ENCODE data around the gene NAV2. TPM values are rescaled to one million over a fixed set of nuclear protein-coding genes. Genes with fewer than 3 reads are reported as not detected.

NAV2 gene
- polyA plus RNA-seq, 1 donor (not counting 4 experiments of a cell fraction or from before 2014, with no cell fraction given), result 4.0 TPM

- TF ChIP-seq EZH2 (IDR thresholded peaks at IDR 0.05; ENCODE audit: low read length) (no peak), CTCF (optimal IDR thresholded peaks at IDR 0.05 in 1 of 3, IDR thresholded peaks at IDR 0.05 in 1 of 3, conservative IDR thresholded peaks at IDR 0.05 in 1 of 3; ENCODE audit: extremely low read depth in 1 of 3, insufficient read depth in 2 of 3, low read length in 3 of 3) (no peak)
- no peak overlapping the region for H2AFZ ChIP-seq (ENCODE audit: control insufficient read depth, low read length)
- H3K9me1 ChIP-seq (ENCODE audit: control insufficient read depth, extremely low read depth, insufficient read depth, low read length), result no peaks in the 10 kb centered on the region
- H3K36me3 ChIP-seq (ENCODE audit: control insufficient read depth in 2 of 2, extremely low read depth in 1 of 2, insufficient read depth in 2 of 2, low read length in 2 of 2), result no peaks in the 10 kb centered on the region
- no peak overlapping the region for H3K9ac ChIP-seq (ENCODE audit: control insufficient read depth, extremely low read depth, insufficient read depth, low read length)
- H3K4me3 ChIP-seq (ENCODE audit: control insufficient read depth in 2 of 3, extremely low read depth in 1 of 3, insufficient read depth in 2 of 3, low read depth in 1 of 3, low read length in 3 of 3), result no peak overlapping the region
- H3K4me2 ChIP-seq (ENCODE audit: control insufficient read depth, extremely low read depth, insufficient read depth, low read depth, low read length), result no peak overlapping the region
- no peaks in the 10 kb centered on the region for H3K79me2 ChIP-seq (ENCODE audit: control insufficient read depth, insufficient read depth, low read length)
- no peaks in the 10 kb centered on the region for H3K4me1 ChIP-seq (ENCODE audit: control insufficient read depth, extremely low read depth, insufficient read depth, low read length)
- no peak for DNase-seq (ENCODE audit: low read depth, low spot score)
- FAIRE-seq, result no peak
- no peaks in the 10 kb centered on the region for H4K20me1 ChIP-seq (ENCODE audit: control insufficient read depth, extremely low read depth, insufficient read depth, low read length)
- no peak overlapping the region for H3K27ac ChIP-seq (ENCODE audit: control insufficient read depth, insufficient read depth, low read length)
- peaks cover 53% of the 10 kb centered on the region for H3K27me3 ChIP-seq (ENCODE audit: control insufficient read depth, extremely low read depth, insufficient read depth, low read length)
- no peaks in the 10 kb centered on the region for H3K9me3 ChIP-seq (ENCODE audit: control insufficient read depth, low read depth, low read length)
- dilution Hi-C loops (cut with MboI; ENCODE audit: extremely low pct_ligation_motif_present, low sequenced_read_pairs), result no loop called here
Measured at GRCh38 chr11:20154381-20154780, 441.7 kb downstream of the NAV2 start.

- Histone ChIP-seq H3K27me3 (ENCODE audit: control insufficient read depth, extremely low read depth, insufficient read depth, low read length) (peaks cover 63% of the 10 kb centered on the region), H3K4me3 (ENCODE audit: control insufficient read depth in 2 of 3, extremely low read depth in 1 of 3, insufficient read depth in 2 of 3, low read depth in 1 of 3, low read length in 3 of 3) (no peak overlapping the region), H3K4me1 (ENCODE audit: control insufficient read depth, extremely low read depth, insufficient read depth, low read length) (no peaks in the 10 kb centered on the region), H4K20me1 (ENCODE audit: control insufficient read depth, extremely low read depth, insufficient read depth, low read length) (no peaks in the 10 kb centered on the region), H3K9ac (ENCODE audit: control insufficient read depth, extremely low read depth, insufficient read depth, low read length) (no peak overlapping the region), H3K79me2 (ENCODE audit: control insufficient read depth, insufficient read depth, low read length) (no peaks in the 10 kb centered on the region), H2AFZ (ENCODE audit: control insufficient read depth, low read length) (no peak overlapping the region), H3K36me3 (ENCODE audit: control insufficient read depth in 2 of 2, extremely low read depth in 1 of 2, insufficient read depth in 2 of 2, low read length in 2 of 2) (no peaks in the 10 kb centered on the region), H3K9me1 (ENCODE audit: control insufficient read depth, extremely low read depth, insufficient read depth, low read length) (no peaks in the 10 kb centered on the region), H3K27ac (ENCODE audit: control insufficient read depth, insufficient read depth, low read length) (no peak overlapping the region), H3K9me3 (ENCODE audit: control insufficient read depth, low read depth, low read length) (no peaks in the 10 kb centered on the region), H3K4me2 (ENCODE audit: control insufficient read depth, extremely low read depth, insufficient read depth, low read depth, low read length) (no peak overlapping the region)
- FAIRE-seq (no peak), DNase-seq (ENCODE audit: low read depth, low spot score) (no peak)
- TF ChIP-seq EZH2 (IDR thresholded peaks at IDR 0.05; ENCODE audit: low read length) (no peak), CTCF (optimal IDR thresholded peaks at IDR 0.05 in 1 of 3, IDR thresholded peaks at IDR 0.05 in 1 of 3, conservative IDR thresholded peaks at IDR 0.05 in 1 of 3; ENCODE audit: extremely low read depth in 1 of 3, insufficient read depth in 2 of 3, low read length in 3 of 3) (no peak)
- dilution Hi-C loops (cut with MboI; ENCODE audit: extremely low pct_ligation_motif_present, low sequenced_read_pairs), result no loop called here
Measured at GRCh38 chr11:20155683-20156279, 443.1 kb downstream of the NAV2 start.
